OCI-LY7 (cell line): ENCODE measurements around the gene GFI1B. TPM values are rescaled to one million over a fixed set of nuclear protein-coding genes. Genes with fewer than 3 reads are reported as not detected.

Experiments
- BruUV-seq: library from RNA; stranded (reverse); fragments of 400-500 nt; replicated peaks from 2 replicates; lab custom pipeline; 2021; lab: Mats Ljungman, UMichigan
- CTCF ChIA-PET: fragments of 300-600 bp; sonication (Branson Sonifier 250); formaldehyde crosslinking; loops from one replicate; lab custom pipeline; 2022; ENCODE audit warnings: antibody characterized with exemption; ENCODE audit not compliant: unreplicated experiment; lab: Charles Lee
- POLR2A ChIA-PET: fragments of 300-600 bp; sonication (Branson Sonifier 250); formaldehyde crosslinking; loops from one replicate; lab custom pipeline; 2022; ENCODE audit warnings: antibody characterized with exemption; lab: Charles Lee
- DNase-seq: peaks from one replicate; pipeline ENCODE4 v3.0.0-alpha.2; 2015; ENCODE audit warnings: low spot score
- H2AFZ ChIP-seq: fragments of 200-600 bp; sonication (generic), shearing (Covaris generic); 2 replicates; pipeline ENCODE4 v1.6.1; 2014; ENCODE audit warnings: mild to moderate bottlenecking, antibody characterized with exemption, low read length, moderate library complexity
- H3K27ac ChIP-seq: fragments of 200-600 bp; sonication (generic); 2 replicates; pipeline ENCODE4 v1.5.1; 2014; ENCODE audit warnings: mixed run types, low read depth, mild to moderate bottlenecking, moderate library complexity, low read length, inconsistent platforms; ENCODE audit not compliant: poor library complexity, severe bottlenecking
- H3K36me3 ChIP-seq: fragments of 200-600 bp; sonication (generic); 2 replicates; pipeline ENCODE4 v1.6.1; 2014; ENCODE audit warnings: mild to moderate bottlenecking, antibody characterized with exemption, low read length, moderate library complexity, mixed read lengths; ENCODE audit not compliant: insufficient read depth
- H3K4me1 ChIP-seq: fragments of 200-600 bp; sonication (generic); 2 replicates; pipeline ENCODE4 v1.5.1; 2014; ENCODE audit warnings: mild to moderate bottlenecking, low read length; ENCODE audit not compliant: insufficient read depth, poor library complexity, severe bottlenecking
- H3K4me2 ChIP-seq: fragments of 200-600 bp; sonication (generic); 2 replicates; pipeline ENCODE4 v1.6.1; 2014; ENCODE audit warnings: mild to moderate bottlenecking, low read length
- H3K4me3 ChIP-seq: fragments of 200-600 bp; sonication (generic); 2 replicates; pipeline ENCODE4 v1.5.1; 2014; ENCODE audit warnings: mild to moderate bottlenecking, low read depth, low read length; ENCODE audit not compliant: poor library complexity, severe bottlenecking
- H3K79me2 ChIP-seq: fragments of 200-600 bp; sonication (generic); 2 replicates; pipeline ENCODE4 v1.6.1; 2016; ENCODE audit warnings: low read depth, mild to moderate bottlenecking, low read length, moderate library complexity, mixed read lengths; ENCODE audit not compliant: insufficient read depth
- H3K9me2 ChIP-seq: fragments of 200-600 bp; sonication (generic); 2 replicates; pipeline ENCODE4 v1.6.1; 2016; ENCODE audit warnings: mild to moderate bottlenecking, low read length, mixed read lengths; ENCODE audit not compliant: insufficient read depth
- H3K9me3 ChIP-seq: fragments of 200-600 bp; sonication (generic); 2 replicates; pipeline ENCODE4 v1.6.1; 2014; ENCODE audit warnings: mild to moderate bottlenecking, mixed run types, low read length, mixed read lengths
- H4K20me1 ChIP-seq: fragments of 200-600 bp; sonication (generic); 2 replicates; pipeline ENCODE4 v1.6.1; 2014; ENCODE audit warnings: mild to moderate bottlenecking, antibody characterized with exemption, low read length, moderate library complexity, mixed read lengths; ENCODE audit not compliant: insufficient read depth
- CTCF ChIP-seq: fragments of 200-600 bp; sonication (generic); conservative IDR thresholded peaks from 2 replicates; pipeline ENCODE4 v1.5.1; 2014; ENCODE audit warnings: mild to moderate bottlenecking, antibody characterized with exemption, low read length, moderate library complexity, mixed read lengths
- EZH2phosphoT487 ChIP-seq: fragments of 200-600 bp; sonication (generic); IDR thresholded peaks from 2 replicates; pipeline ENCODE4 v1.6.1; 2018; ENCODE audit warnings: low read depth, borderline replicate concordance, mild to moderate bottlenecking, mixed run types, antibody characterized with exemption, low read length, moderate library complexity, mixed read lengths
- intact Hi-C: fragments of 100-400 bp; cut with micrococcal nuclease; formaldehyde crosslinking; loops from one replicate; pipeline ENCODE4 v1.10.0; 2022; ENCODE audit not compliant: unreplicated experiment
- total RNA-seq, 2 experiments: library from RNA; depleted of rRNA in 1 of 2; stranded (reverse); fragments of >200 nt in 1 of 2; shearing (Covaris generic) in 1 of 2; gene quantifications; 2 replicates each; pipeline ENCODE4 v1.2.3, GENCODE V29; 2014 to 2022

GFI1B gene
- total RNA-seq, 2 experiments from 2014 or later = 0.50 to 4.9 TPM

- Histone ChIP-seq H3K79me2 (no peaks in the 10 kb centered on the region), H3K9me3 (no peaks in the 10 kb centered on the region), H3K36me3 (no peaks in the 10 kb centered on the region), H3K4me3 (no peak overlapping the region), H3K27ac (no peak overlapping the region), H4K20me1 (no peaks in the 10 kb centered on the region), H3K4me1 (peaks cover 20% of the 10 kb centered on the region), H2AFZ (no peak overlapping the region), H3K4me2 (no peak overlapping the region), H3K9me2 (no peaks in the 10 kb centered on the region)
- TF ChIP-seq EZH2phosphoT487 (no peak), CTCF (no peak)
- ChIA-PET POLR2A (interaction anchor here (0.6 to 0.7 kb wide), 2 partner anchors 44 to 50 kb away, joined by 4 to 6 read pairs; partner anchors contain the start of gene GTF3C5), CTCF (no interaction called here)
- BruUV-seq = no TSS peak
- DNase-seq = no peak
- intact Hi-C loops = no loop called here
These were observed 1.7 kb downstream of the GFI1B start for GRCh38 chr9:132980157-132980556.

- Histone ChIP-seq H3K4me2 (no peak overlapping the region), H4K20me1 (no peaks in the 10 kb centered on the region), H3K27ac (no peak overlapping the region), H3K9me2 (no peaks in the 10 kb centered on the region), H2AFZ (no peak overlapping the region), H3K79me2 (no peaks in the 10 kb centered on the region), H3K9me3 (no peaks in the 10 kb centered on the region), H3K4me3 (no peak overlapping the region), H3K36me3 (no peaks in the 10 kb centered on the region), H3K4me1 (peaks cover 16% of the 10 kb centered on the region)
- intact Hi-C loops = no loop called here
- POLR2A ChIA-PET = interaction anchor here (0.6 kb wide), 1 partner anchor 31 kb away, joined by 3 read pairs; no protein-coding TSS in a partner anchor
- CTCF ChIA-PET = no interaction called here
- no TSS peak for BruUV-seq
- DNase-seq = no peak
- TF ChIP-seq EZH2phosphoT487 = no peak
- TF ChIP-seq CTCF = no peak
These were observed 4.0 kb downstream of the GFI1B start for GRCh38 chr9:132982458-132982857.

- Histone ChIP-seq H3K36me3 (no peaks in the 10 kb centered on the region), H3K4me2 (no peak overlapping the region), H3K9me3 (no peaks in the 10 kb centered on the region), H3K79me2 (no peaks in the 10 kb centered on the region), H3K4me1 (peaks cover 4% of the 10 kb centered on the region), H3K4me3 (no peak overlapping the region), H3K9me2 (no peaks in the 10 kb centered on the region), H3K27ac (no peak overlapping the region), H2AFZ (no peak overlapping the region), H4K20me1 (no peaks in the 10 kb centered on the region)
- POLR2A ChIA-PET = no interaction called here
- TF ChIP-seq CTCF = no peak
- TF ChIP-seq EZH2phosphoT487 = no peak
- BruUV-seq = no TSS peak
- intact Hi-C loops = no loop called here
- DNase-seq = no peak
- CTCF ChIA-PET = no interaction called here
These were observed 5.2 kb downstream of the GFI1B start for GRCh38 chr9:132983491-132984201.
